ENCODE data around the gene BPI.
"Not testable (repeated sequence)": the region's sequence is repeated elsewhere in the genome, so short reads cannot be mapped to it uniquely, and the experiment has no call there.

The BPI gene

GRCh38 chr20:38306379-38306778, 2.4 kb downstream of the BPI start:
- no peak for DNase-seq

- no peak for DNase-seq
Measured at GRCh38 chr20:38307371-38308046, 3.6 kb downstream of the BPI start.

GRCh38 chr20:38308047-38308438, 4.1 kb downstream of the BPI start:
- DNase-seq = no peak

- no peak for DNase-seq
Measured at GRCh38 chr20:38308447-38308846, 4.5 kb downstream of the BPI start.

GRCh38 chr20:38311091-38311490, 7.1 kb downstream of the BPI start:
- no peak for DNase-seq

- no peak for DNase-seq
Measured at GRCh38 chr20:38311491-38311890, 7.5 kb downstream of the BPI start.

GRCh38 chr20:38313676-38314075, 9.7 kb downstream of the BPI start:
- no peak for DNase-seq

- not testable (repeated sequence) for DNase-seq
Measured at GRCh38 chr20:38314350-38314749, 10.4 kb downstream of the BPI start.

- DNase-seq = no peak
Measured at GRCh38 chr20:38315290-38315966, 11.5 kb downstream of the BPI start.

GRCh38 chr20:38316341-38316740, 12.4 kb downstream of the BPI start:
- DNase-seq = no peak

- DNase-seq = no peak
Measured at GRCh38 chr20:38317422-38317821, 13.5 kb downstream of the BPI start.

- no peak for DNase-seq
Measured at GRCh38 chr20:38320221-38320620, 16.3 kb downstream of the BPI start.

- DNase-seq = no peak
Measured at GRCh38 chr20:38321959-38322598, 18.1 kb downstream of the BPI start.

- DNase-seq = no peak
Measured at GRCh38 chr20:38324159-38324558, 20.2 kb downstream of the BPI start.

- no peak for DNase-seq
Measured at GRCh38 chr20:38325167-38325566, 21.2 kb downstream of the BPI start.

- no peak for DNase-seq
Measured at GRCh38 chr20:38325905-38326304, 21.9 kb downstream of the BPI start.

GRCh38 chr20:38326309-38326708, 22.4 kb downstream of the BPI start:
- no peak for DNase-seq

- no peak for DNase-seq
Measured at GRCh38 chr20:38330638-38331037, 26.7 kb downstream of the BPI start.

- no peak for DNase-seq
Measured at GRCh38 chr20:38331245-38331644, 27.3 kb downstream of the BPI start.

GRCh38 chr20:38331814-38332213, 27.9 kb downstream of the BPI start:
- no peak for DNase-seq

GRCh38 chr20:38334016-38334415, 30.1 kb downstream of the BPI start:
- DNase-seq = no peak

GRCh38 chr20:38336726-38337125, 32.8 kb downstream of the BPI start:
- DNase-seq = no peak

- no peak for DNase-seq
Measured at GRCh38 chr20:38337561-38338140, 33.7 kb downstream of the BPI start.

Measured in effector CD4-positive, alpha-beta T cell (primary cell).